ENCODE measurements around the gene ATXN2. TPM values are rescaled to one million over a fixed set of nuclear protein-coding genes. Genes with fewer than 3 reads are reported as not detected.

Gene ATXN2
- total and polyA plus RNA-seq, 2 donors from 2014 or later = 27.1 to 56.5 TPM

DNA sequence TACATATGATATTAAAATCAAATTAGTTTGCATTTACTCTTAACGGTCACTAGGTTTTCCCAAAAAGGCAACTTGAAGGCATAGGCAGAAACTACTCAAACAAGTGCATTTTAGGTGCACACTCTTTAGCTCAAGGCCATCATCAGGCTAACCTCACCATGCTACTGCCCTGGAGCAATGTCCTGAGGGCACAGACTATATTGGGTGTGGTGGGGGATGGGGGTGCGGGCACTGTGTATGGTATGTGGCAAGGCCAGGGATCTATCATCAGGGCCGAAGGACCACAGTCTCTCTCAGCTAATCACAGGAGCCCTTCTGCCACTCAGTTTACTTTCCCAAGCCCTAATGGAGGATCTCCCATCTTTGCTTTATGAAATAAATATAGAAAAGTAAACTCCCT is 141.5 kb downstream of the ATXN2 start:
- TF ChIP-seq CTCF (IDR thresholded peaks at IDR 0.05; ENCODE audit: borderline replicate concordance, extremely low read depth, insufficient read depth) = no peak
- intact Hi-C loops (cut with DNase I) = no loop called here
- Histone ChIP-seq H3K4me1 (ENCODE audit: control insufficient read depth in 2 of 3, insufficient read depth in 2 of 3, low read depth in 1 of 3, low read length in 3 of 3) (peaks cover 2 to 18% (median 8%) of the 10 kb centered on the region in 3 donors), H3K9me3 (ENCODE audit: control insufficient read depth in 2 of 3, insufficient read depth in 1 of 3, low read length in 3 of 3) (no peaks in the 10 kb centered on the region), H3K27me3 (ENCODE audit: control insufficient read depth, insufficient read depth, low read length) (no peaks in the 10 kb centered on the region), H3K27ac (ENCODE audit: low read depth in 2 of 2, low read length in 2 of 2) (no peak overlapping the region), H3K36me3 (ENCODE audit: control insufficient read depth in 2 of 3, insufficient read depth in 3 of 3, low read length in 3 of 3) (peaks cover 7 to 42% (median 36%) of the 10 kb centered on the region in 3 donors), H3K4me3 (ENCODE audit: low read length in 3 of 3) (no peak overlapping the region), H3K9ac (ENCODE audit: low read length in 3 of 3) (no peak overlapping the region)
- FAIRE-seq (no peak), DNase-seq (no peak)

DNA sequence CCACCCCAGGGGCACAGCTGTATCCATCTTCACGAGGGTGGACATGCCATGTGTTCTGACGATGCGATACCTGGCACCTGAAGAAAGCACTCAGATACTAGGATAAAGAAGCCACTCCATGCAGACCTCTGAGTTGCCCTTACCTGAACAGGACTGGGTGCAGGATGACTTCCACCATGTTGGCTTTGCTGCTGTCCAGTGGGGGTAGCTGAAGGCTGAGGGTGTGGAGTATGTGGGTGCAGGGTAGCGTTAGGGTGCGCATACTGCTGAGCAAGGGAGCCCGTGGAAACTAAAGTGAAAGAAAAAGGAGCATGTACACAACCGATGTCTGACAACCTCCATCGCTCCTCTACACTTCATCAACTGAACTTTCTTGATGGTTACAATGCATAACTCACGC is 142.0 kb downstream of the ATXN2 start:
- Histone ChIP-seq H3K9me3 (ENCODE audit: control insufficient read depth in 2 of 3, insufficient read depth in 1 of 3, low read length in 3 of 3) (no peaks in the 10 kb centered on the region), H3K27ac (ENCODE audit: low read depth in 2 of 2, low read length in 2 of 2) (no peak overlapping the region), H3K27me3 (ENCODE audit: control insufficient read depth, insufficient read depth, low read length) (no peaks in the 10 kb centered on the region), H3K4me3 (ENCODE audit: low read length in 3 of 3) (no peak overlapping the region), H3K9ac (ENCODE audit: low read length in 3 of 3) (no peak overlapping the region), H3K4me1 (ENCODE audit: control insufficient read depth in 2 of 3, insufficient read depth in 2 of 3, low read depth in 1 of 3, low read length in 3 of 3) (peaks cover 0 to 18% (median 3%) of the 10 kb centered on the region in 3 donors), H3K36me3 (ENCODE audit: control insufficient read depth in 2 of 3, insufficient read depth in 3 of 3, low read length in 3 of 3) (peaks cover 7 to 42% (median 36%) of the 10 kb centered on the region in 3 donors)
- FAIRE-seq (no peak), DNase-seq (no peak)
- TF ChIP-seq CTCF (IDR thresholded peaks at IDR 0.05; ENCODE audit: borderline replicate concordance, extremely low read depth, insufficient read depth) = no peak
- intact Hi-C loops (cut with DNase I) = no loop called here

GRCh38 chr12:111455448-111456320 is 143.4 kb downstream of the ATXN2 start:
- peaks cover 15 to 46% (median 38%) of the 10 kb centered on the region in 3 donors for H3K36me3 ChIP-seq (ENCODE audit: control insufficient read depth in 2 of 3, insufficient read depth in 3 of 3, low read length in 3 of 3)
- TF ChIP-seq CTCF (IDR thresholded peaks at IDR 0.05; ENCODE audit: borderline replicate concordance, extremely low read depth, insufficient read depth) = no peak

More at GRCh38 chr12:111455448-111456320, 143.4 kb downstream of the ATXN2 start:
- Histone ChIP-seq H3K4me3 (ENCODE audit: low read length in 3 of 3) (no peak overlapping the region), H3K9me3 (ENCODE audit: control insufficient read depth in 2 of 3, insufficient read depth in 1 of 3, low read length in 3 of 3) (no peaks in the 10 kb centered on the region), H3K27ac (ENCODE audit: low read depth in 2 of 2, low read length in 2 of 2) (peak overlapping the region in 1 of 2 donors; percentile 32), H3K9ac (ENCODE audit: low read length in 3 of 3) (no peak overlapping the region), H3K4me1 (ENCODE audit: control insufficient read depth in 2 of 3, insufficient read depth in 2 of 3, low read depth in 1 of 3, low read length in 3 of 3) (peaks cover 0 to 19% (median 4%) of the 10 kb centered on the region in 3 donors), H3K27me3 (ENCODE audit: control insufficient read depth, insufficient read depth, low read length) (no peaks in the 10 kb centered on the region)
- DNase-seq = no peak
- FAIRE-seq = no peak
- intact Hi-C loops (cut with DNase I) = no loop called here
